GM19397 (cell line): ENCODE data around the gene TMA16.

Experiments used
- ATAC-seq: cut with Tn5 transposase; IDR thresholded peaks from one replicate; pipeline ENCODE4 v1.9.1; 2021; ENCODE audit warnings: mild to moderate bottlenecking, moderate library complexity; ENCODE audit not compliant: unreplicated experiment

Gene TMA16

DNA sequence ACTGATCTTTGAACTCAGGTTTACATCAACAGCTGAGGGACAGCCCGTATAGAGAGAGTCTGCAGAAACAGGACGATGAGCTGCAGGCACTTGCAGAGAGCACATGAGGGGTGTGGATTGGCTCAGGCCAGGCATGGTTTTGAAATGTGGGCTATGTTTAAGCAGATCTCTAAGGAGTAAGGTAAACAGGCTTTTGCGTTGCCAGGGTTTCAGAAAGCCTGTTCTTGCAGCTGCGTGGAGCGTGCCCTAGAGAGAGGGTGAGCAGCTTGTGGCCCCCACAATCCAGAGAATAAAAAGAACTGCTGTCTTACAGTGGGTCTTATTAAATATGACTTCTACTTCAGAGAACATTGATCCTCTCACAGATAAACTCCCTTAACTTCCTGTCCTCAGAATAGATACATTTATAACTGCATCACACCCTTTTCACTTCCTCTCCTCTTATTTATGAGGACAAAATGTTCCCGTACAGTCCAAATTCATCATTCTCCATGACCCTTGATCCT lies 64.1 kb downstream of the TMA16 start:
- peak; percentile 70 for ATAC-seq

DNA sequence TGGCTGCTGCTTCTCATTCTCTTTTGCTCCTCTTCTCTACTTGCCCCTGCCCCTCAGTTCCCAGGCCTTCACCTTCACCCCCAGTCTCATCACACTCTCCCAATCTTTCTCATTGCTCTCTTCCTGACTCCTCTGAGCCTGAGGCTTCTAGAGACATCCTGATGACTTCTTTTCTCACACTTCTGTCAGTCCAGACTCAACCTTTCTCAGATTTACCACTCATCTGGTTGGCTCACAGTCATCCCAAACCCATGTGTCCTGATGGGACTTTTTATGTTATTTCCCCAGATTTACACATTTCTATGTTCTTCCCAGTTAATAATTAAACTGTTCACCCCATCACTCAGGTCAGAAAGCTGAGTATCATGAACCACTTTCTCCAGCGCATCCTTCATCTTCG lies 68.0 kb downstream of the TMA16 start:
- ATAC-seq = peak; percentile 43

DNA sequence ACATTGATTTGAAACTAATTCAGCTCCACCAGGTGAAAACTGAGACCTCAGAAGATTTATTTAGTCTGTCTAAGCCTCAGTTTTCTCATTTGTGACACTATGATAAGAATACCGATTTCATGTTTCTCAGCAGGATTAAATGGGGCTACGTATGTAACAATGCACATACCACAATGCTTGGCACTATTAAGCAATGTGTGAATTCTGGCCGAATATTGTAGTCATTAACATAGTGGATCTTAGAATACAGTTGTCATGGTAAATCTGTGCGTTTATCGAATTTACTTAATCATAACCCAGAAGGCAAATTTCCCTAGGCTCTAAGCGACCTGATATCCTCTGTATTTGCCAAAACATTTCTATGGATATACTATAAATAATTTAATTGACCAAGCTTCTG lies 69.1 kb downstream of the TMA16 start:
- no peak for ATAC-seq

DNA sequence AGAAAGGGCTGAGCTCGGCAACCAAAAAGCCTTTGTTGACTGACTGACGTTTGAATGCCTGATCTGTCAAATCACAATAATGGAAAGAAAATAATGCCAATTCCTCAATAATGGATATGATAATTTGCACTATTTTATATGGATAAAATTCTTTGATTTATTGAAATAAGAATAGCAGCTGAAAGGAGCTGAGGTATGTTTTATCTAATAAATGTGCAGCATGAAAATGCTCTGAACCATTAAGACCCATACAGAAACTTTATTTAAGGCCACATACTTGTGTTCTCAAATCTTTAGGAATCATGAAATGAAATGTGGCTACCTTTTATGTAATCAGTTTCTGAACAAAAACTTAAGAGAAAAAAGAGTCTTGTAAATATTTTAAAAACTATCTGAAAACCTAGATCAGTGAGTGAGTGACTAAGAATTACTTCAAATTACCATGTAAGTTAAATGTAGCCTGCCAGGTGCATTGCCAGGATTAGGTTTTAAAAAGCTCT lies 69.8 kb downstream of the TMA16 start:
- no peak for ATAC-seq

DNA sequence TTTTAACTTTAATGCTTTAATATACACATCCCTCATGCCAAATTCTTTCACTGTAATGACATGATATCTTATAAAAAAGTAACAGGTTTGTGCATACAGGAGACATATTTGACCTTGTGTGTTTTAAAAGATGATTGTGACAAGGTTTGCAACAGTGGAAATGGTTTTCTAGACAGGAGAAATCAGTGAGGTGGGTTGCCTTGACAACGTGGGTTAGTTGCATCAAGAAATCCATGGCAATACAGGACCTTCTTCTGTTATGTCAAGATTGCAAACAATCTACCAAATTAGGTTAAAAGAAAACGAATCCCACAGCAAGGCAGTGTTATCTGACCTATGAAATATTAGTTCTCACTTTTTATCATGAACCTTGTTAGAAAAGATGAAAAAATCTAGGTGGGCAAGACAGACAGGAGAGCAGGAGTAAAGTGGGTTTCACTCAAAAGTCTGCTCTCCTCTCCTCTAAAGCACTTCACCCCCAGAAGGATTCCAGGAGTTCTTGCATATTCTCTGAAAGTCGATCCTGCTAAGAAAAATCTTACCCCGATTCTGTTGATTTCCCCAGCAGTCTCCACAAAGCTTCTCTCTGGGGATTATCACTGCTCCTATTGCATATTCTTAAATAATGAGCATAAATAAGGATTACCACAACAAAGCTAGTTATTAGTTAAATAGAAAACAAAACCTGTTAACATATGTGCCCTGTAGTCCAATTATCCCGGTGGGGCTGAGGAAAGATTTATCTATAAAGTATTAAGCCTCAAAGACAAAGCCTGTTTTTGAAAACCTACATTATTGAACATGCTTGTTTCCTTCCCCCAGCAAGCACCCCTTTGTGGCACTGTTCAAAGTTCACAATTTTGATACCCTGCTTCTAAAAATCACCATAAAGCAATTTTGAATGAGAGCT lies 71.0 kb downstream of the TMA16 start:
- ATAC-seq = no peak

GRCh38 chr4:163566257-163566796 lies 71.8 kb downstream of the TMA16 start:
- no peak for ATAC-seq

- peak; percentile 88 for ATAC-seq
Measured at GRCh38 chr4:163568843-163569242, 74.4 kb downstream of the TMA16 start.
